Right cardiac atrium (tissue), 5 donors: ENCODE measurements around the gene CASS4. TPM values are rescaled to one million over a fixed set of nuclear protein-coding genes. Genes with fewer than 3 reads are reported as not detected.

ENCODE experiments used
- polyA plus RNA-seq: library from polyadenylated mRNA; stranded (reverse); fragments of 200-250 nt; gene quantifications from one replicate; pipeline ENCODE4 v1.2.3, GENCODE V29; 2013
- total RNA-seq, 4 donors: library from RNA; stranded (reverse); fragmentation: NEBNext Ultra II Directional; extraction: Animal tissue kit (Norgen Biotek cat#: 25700); gene quantifications; one replicate each; pipeline ENCODE4 v1.2.1, GENCODE V29; 2021
- donor health status: healthy with polysubstance abuse.
- donor health status: DM: no; HTN: yes; CAD: no.
- donor health status: DM: no; HTN: no; CAD: no.
- donor health status: DM: no; HTN: yes; CAD: no; lungs with severe emphysema.
- donor health status: DM: yes; HTN: yes; CAD: no.

CASS4 gene
- total and polyA plus RNA-seq, 5 donors = 0.34 to 0.79 (median 0.56) TPM

Other genes with a start within 250 kb of the CASS4 start
- not detected for gene MC3R, start 163.5 kb upstream of the CASS4 start, total RNA-seq
- gene MC3R, start 163.5 kb upstream of the CASS4 start, polyA plus RNA-seq = not detected
- 10 to 100 TPM; 33.0 to 37.9 (median 35.2) TPM for gene FAM210B, start 53.3 kb upstream of the CASS4 start, total RNA-seq
- gene FAM210B, start 53.3 kb upstream of the CASS4 start, polyA plus RNA-seq = 29.4 TPM
- gene AURKA, start 20.0 kb upstream of the CASS4 start, total RNA-seq = 10 to 100 TPM in 1 of 4 donors, 1 to 10 TPM in 3; 4.8 to 10.8 (median 8.5) TPM
- gene AURKA, start 20.0 kb upstream of the CASS4 start, polyA plus RNA-seq = 5.9 TPM
- 10 to 100 TPM; 19.1 to 23.2 (median 19.8) TPM for gene CSTF1, start 19.6 kb upstream of the CASS4 start, total RNA-seq
- 8.8 TPM for gene CSTF1, start 19.6 kb upstream of the CASS4 start, polyA plus RNA-seq
- 10 to 100 TPM; 73.4 to 80.4 (median 79.5) TPM for gene RTF2, start 56.4 kb downstream of the CASS4 start, total RNA-seq
- 74.3 TPM for gene RTF2, start 56.4 kb downstream of the CASS4 start, polyA plus RNA-seq
- gene FAM209A, start 112.5 kb downstream of the CASS4 start, total RNA-seq = not detected
- not detected for gene FAM209A, start 112.5 kb downstream of the CASS4 start, polyA plus RNA-seq
- gene FAM209B, start 121.0 kb downstream of the CASS4 start, total RNA-seq = under 1 TPM in 1 of 4 donors, not detected in 3; 0.59 TPM
- 0.84 TPM for gene FAM209B, start 121.0 kb downstream of the CASS4 start, polyA plus RNA-seq
- under 1 TPM; 0.17 to 0.39 (median 0.26) TPM for gene TFAP2C, start 217.0 kb downstream of the CASS4 start, total RNA-seq
- gene TFAP2C, start 217.0 kb downstream of the CASS4 start, polyA plus RNA-seq = 0.14 TPM